Motor neuron (in vitro differentiated cells): Measurements from ENCODE around the gene THBS4. TPM values are rescaled to one million over a fixed set of nuclear protein-coding genes. Genes with fewer than 3 reads are reported as not detected.

Source experiments
- ATAC-seq, 8 experiments: fragments of 200-7000 bp; cut with Tn5 transposase; replicated peaks in 6 of 8; 2 replicates each; pipeline ENCODE4 v1.8.0; 2021; ENCODE audit warnings: mild to moderate bottlenecking in 8 of 8, moderate library complexity in 8 of 8
- H3K27ac ChIP-seq, 2 donors: fragments of 250-450 bp; sonication (Bioruptor Pico); 2 replicates each; pipeline ENCODE4 v1.9.0; 2021; ENCODE audit warnings: antibody characterized with exemption in 2 of 2, mild to moderate bottlenecking in 2 of 2, moderate library complexity in 1 of 2
- H3K4me1 ChIP-seq, 2 donors: fragments of 250-450 bp; sonication (Bioruptor Pico); replicated peaks in 1 of 2; 2 replicates each; pipeline ENCODE4 v1.6.1; 2021; ENCODE audit warnings: antibody characterized with exemption in 2 of 2, mild to moderate bottlenecking in 2 of 2, moderate library complexity in 1 of 2
- H3K4me3 ChIP-seq, 5 donors: fragments of 250-450 bp; sonication (Bioruptor Pico); 2 replicates each; pipeline ENCODE4 v1.9.0; 2021; ENCODE audit warnings: antibody characterized with exemption in 5 of 5, mild to moderate bottlenecking in 5 of 5, moderate library complexity in 4 of 5
- WGBS, 10 experiments: fragments of 450-650 bp; shearing (Covaris generic); methylation state at CpG; one replicate each; pipeline ENCODE4 v1.0.0; 2022; 5-methylcytosine and 5-hydroxymethylcytosine counted together
- in situ Hi-C, 9 experiments: fragments of 400-800 bp; cut with MboI; loops; one replicate each; pipeline ENCODE4 v1.15.0; 2021; ENCODE audit warnings: low sequenced_read_pairs in 9 of 9, low pct_unique_long_range_greater_than_20kb in 2 of 9; ENCODE audit not compliant: unreplicated experiment in 9 of 9
- total RNA-seq, 8 experiments: library from RNA; unstranded; fragments of 300-600 nt; gene quantifications; 2 replicates each; pipeline versions ENCODE4 v1.2.3 to v1.2.4, GENCODE V29; 2022

THBS4 gene
- total RNA-seq, 8 experiments from 2014 or later = 3.9 to 21.1 (median 10.3) TPM

- H3K27ac ChIP-seq = no peak overlapping the region
- no peak overlapping the region for H3K4me3 ChIP-seq
- in situ Hi-C loops = loop anchor here in 2 of 9 experiments (25.0 kb wide), 2 partner anchors 147 to 172 kb away; partner anchors contain the start of gene SERINC5 (in 1 of the 2)
- WGBS, 10 experiments = 6 to 100% (median 89%) methylated on average over 1 to 3 of the region's 3 CpGs; no CpG with 5 or more reads in 2 of the 10 experiments
- peak in 3 of 8 experiments; percentile 23 to 97 (median 90) for ATAC-seq
- peaks cover 8 to 19% of the 10 kb centered on the region in 2 donors for H3K4me1 ChIP-seq
These were observed 79.7 kb downstream of the THBS4 start for GRCh38 chr5:80114860-80115259.

- no peak for ATAC-seq
- in situ Hi-C loops = loop anchor here in 2 of 9 experiments (25.0 kb wide), 2 partner anchors 146 to 171 kb away; partner anchors contain the start of gene SERINC5 (in 1 of the 2)
These were observed 80.9 kb downstream of the THBS4 start for GRCh38 chr5:80116000-80116399.

DNA sequence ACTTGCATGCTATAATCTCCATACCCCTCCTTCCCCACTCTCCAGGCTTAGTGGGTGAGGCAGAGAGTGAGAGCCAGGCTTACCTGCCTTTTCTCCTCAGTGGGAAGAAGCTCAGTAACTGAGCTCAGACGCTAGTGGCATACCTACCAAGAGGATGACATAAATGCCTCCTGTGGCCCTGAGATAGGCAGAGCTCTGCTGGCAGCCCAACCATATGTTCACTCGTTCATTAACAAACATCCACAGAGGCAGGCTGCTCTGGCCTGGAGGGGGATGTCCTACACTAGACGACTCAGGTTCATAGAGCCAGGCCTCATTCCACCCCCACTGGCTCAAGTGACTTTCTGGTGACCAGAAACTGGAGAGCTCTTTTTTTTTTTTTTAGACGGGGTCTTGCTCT, 81.3 kb downstream of the THBS4 start:
- H3K4me3 ChIP-seq = no peak overlapping the region
- WGBS, 10 experiments = 50 to 100% (median 74%) methylated on average over 1 to 3 of the region's 4 CpGs; no CpG with 5 or more reads in 5 of the 10 experiments
- H3K27ac ChIP-seq = no peak overlapping the region
- ATAC-seq = no peak
- H3K4me1 ChIP-seq = peaks cover under 1 to 3% of the 10 kb centered on the region in 2 donors
- in situ Hi-C loops = loop anchor here in 2 of 9 experiments (25.0 kb wide), 2 partner anchors 146 to 171 kb away; partner anchors contain the start of gene SERINC5 (in 1 of the 2)

More at GRCh38 chr5:80116000-80116399, 80.9 kb downstream of the THBS4 start:
- Histone ChIP-seq H3K4me1 (peaks cover 4 to 8% of the 10 kb centered on the region in 2 donors), H3K4me3 (no peak overlapping the region), H3K27ac (peak overlapping the region in 1 of 2 donors; percentile 17)
- WGBS, 10 experiments = 8 to 83% (median 48%) methylated on average over 1 to 4 of the region's 4 CpGs; no CpG with 5 or more reads in 2 of the 10 experiments

GRCh38 chr5:80117446-80117845, 82.3 kb downstream of the THBS4 start:
- ATAC-seq = no peak

GRCh38 chr5:80119372-80119771, 84.2 kb downstream of the THBS4 start:
- Histone ChIP-seq H3K4me3 (no peak overlapping the region), H3K27ac (no peak overlapping the region), H3K4me1 (peaks cover 0 to 3% of the 10 kb centered on the region in 2 donors)
- 80 to 100% (median 100%) methylated on average over 1 to 2 of the region's 2 CpGs; no CpG with 5 or more reads in 4 of the 10 experiments for WGBS, 10 experiments
- in situ Hi-C loops = loop anchor here in 2 of 9 experiments (25.0 kb wide), 2 partner anchors 143 to 168 kb away; partner anchors contain the start of gene SERINC5 (in 1 of the 2)
- peak in 1 of 8 experiments; percentile 63 for ATAC-seq

More at GRCh38 chr5:80117446-80117845, 82.3 kb downstream of the THBS4 start:
- Histone ChIP-seq H3K4me3 (no peak overlapping the region), H3K4me1 (peaks cover 0 to 3% of the 10 kb centered on the region in 2 donors), H3K27ac (no peak overlapping the region)
- in situ Hi-C loops = loop anchor here in 2 of 9 experiments (25.0 kb wide), 2 partner anchors 145 to 170 kb away; partner anchors contain the start of gene SERINC5 (in 1 of the 2)

- no peak overlapping the region for H3K27ac ChIP-seq
- H3K4me1 ChIP-seq = peaks cover 0 to 3% of the 10 kb centered on the region in 2 donors
- no peak overlapping the region for H3K4me3 ChIP-seq
- WGBS, 10 experiments = 60 to 94% (median 81%) methylated on average over 1 to 2 of the region's 2 CpGs; no CpG with 5 or more reads in 4 of the 10 experiments
- no peak for ATAC-seq
- in situ Hi-C loops = loop anchor here in 2 of 9 experiments (25.0 kb wide), 2 partner anchors 140 to 165 kb away; partner anchors contain the start of gene SERINC5 (in 1 of the 2)
These were observed 87.4 kb downstream of the THBS4 start for GRCh38 chr5:80122579-80122978.

- no peak for ATAC-seq
- H3K4me3 ChIP-seq = no peak overlapping the region
- no peak overlapping the region for H3K27ac ChIP-seq
- 53 to 100% (median 84%) methylated on average over 1 to 9 of the region's 9 CpGs; no CpG with 5 or more reads in 2 of the 10 experiments for WGBS, 10 experiments
- peaks cover 3 to 12% of the 10 kb centered on the region in 2 donors for H3K4me1 ChIP-seq
- in situ Hi-C loops = loop anchor here in 2 of 9 experiments (25.0 kb wide), 2 partner anchors 138 to 163 kb away; partner anchors contain the start of gene SERINC5 (in 1 of the 2)
These were observed 89.2 kb downstream of the THBS4 start for GRCh38 chr5:80124121-80124918.

- Histone ChIP-seq H3K4me3 (no peak overlapping the region), H3K27ac (no peak overlapping the region), H3K4me1 (peaks cover 3 to 12% of the 10 kb centered on the region in 2 donors)
- 50 to 89% (median 85%) methylated on average over 2 to 9 of the region's 11 CpGs for WGBS, 10 experiments
- no peak for ATAC-seq
- in situ Hi-C loops = no loop called here
These were observed 90.1 kb downstream of the THBS4 start for GRCh38 chr5:80125022-80125961.

DNA sequence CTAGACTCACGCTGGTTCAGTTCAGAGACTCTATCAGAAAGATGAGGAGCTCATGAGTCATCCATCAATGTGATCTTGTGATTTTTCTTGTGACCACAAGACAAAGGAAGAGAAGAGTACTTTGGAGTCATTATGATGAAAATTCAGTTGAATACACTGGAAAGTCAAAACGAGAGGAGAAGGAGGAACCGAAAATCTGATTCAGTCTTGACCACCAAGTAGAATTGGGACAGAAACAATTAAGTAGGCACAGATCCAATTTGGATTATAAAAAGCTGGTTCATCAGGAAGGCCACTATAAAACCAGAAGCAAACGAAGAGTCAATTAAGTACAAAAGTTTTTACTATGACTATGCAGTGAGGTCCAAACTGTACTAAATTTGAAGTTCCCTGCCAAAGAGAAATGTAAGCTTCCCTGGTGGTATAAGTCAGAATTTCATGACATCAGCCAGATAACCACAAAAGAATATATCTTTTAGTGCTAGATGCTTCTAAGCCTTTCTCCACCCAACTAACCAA, 90.9 kb downstream of the THBS4 start:
- Histone ChIP-seq H3K4me1 (peaks cover 3 to 12% of the 10 kb centered on the region in 2 donors), H3K27ac (no peak overlapping the region), H3K4me3 (no peak overlapping the region)
- in situ Hi-C loops = no loop called here
- ATAC-seq = peak in 6 of 8 experiments; percentile 38 to 77 (median 68)
- WGBS, 10 experiments = 15 to 74% (median 42%) methylated on average over 1 to 4 of the region's 4 CpGs; no CpG with 5 or more reads in 1 of the 10 experiments

DNA sequence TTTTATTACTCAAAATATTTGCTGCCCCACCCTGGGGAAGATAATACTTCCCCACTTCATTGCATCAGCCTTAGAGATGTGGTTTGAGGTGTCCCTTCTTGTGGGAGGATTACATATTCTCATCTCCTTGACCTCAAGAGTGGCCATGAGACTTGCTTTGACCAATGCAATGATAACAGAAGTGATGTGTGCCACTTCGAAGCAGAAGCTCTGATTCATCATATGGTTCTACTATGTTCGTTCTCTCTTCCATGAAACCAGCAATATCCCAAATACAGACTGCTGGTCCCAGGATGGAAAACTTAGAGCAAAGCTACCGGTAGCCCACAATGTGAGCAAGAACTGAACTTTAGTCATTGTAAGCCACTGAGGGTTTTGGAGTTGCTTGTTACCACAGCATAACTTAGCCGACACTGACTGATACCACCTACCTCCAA, 92.0 kb downstream of the THBS4 start:
- H3K27ac ChIP-seq = no peak overlapping the region
- H3K4me1 ChIP-seq = peaks cover 3 to 12% of the 10 kb centered on the region in 2 donors
- ATAC-seq = no peak
- in situ Hi-C loops = no loop called here
- 43 to 100% (median 95%) methylated on average over 1 to 4 of the region's 4 CpGs for WGBS, 10 experiments
- H3K4me3 ChIP-seq = no peak overlapping the region

DNA sequence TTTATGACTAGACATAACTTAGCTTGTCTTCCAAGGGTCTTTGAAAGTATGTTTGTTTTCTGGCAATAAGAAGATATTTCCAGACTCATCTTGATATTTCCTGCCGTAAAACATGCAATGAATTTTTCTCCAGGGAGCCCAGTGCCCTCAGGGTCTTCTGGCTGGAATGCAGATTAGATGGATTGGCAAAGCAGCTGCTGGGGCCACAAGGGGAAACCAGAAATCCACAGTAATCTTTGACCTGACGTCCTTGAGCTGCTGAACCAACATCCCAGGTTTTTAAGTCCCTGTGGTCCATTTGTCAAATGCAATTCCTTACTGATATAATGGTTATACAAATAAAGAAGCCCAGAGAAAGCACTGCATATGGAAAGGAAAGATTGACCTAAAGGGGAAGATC, 93.0 kb downstream of the THBS4 start:
- 11 to 67% (median 31%) methylated on average over 1 to 2 of the region's 2 CpGs for WGBS, 10 experiments
- H3K4me3 ChIP-seq = no peak overlapping the region
- ATAC-seq = peak in 4 of 8 experiments; percentile 42 to 67 (median 46)
- H3K4me1 ChIP-seq = peaks cover 3 to 12% of the 10 kb centered on the region in 2 donors
- no peak overlapping the region for H3K27ac ChIP-seq
- in situ Hi-C loops = no loop called here

GRCh38 chr5:80129146-80129545, 94.0 kb downstream of the THBS4 start:
- no peak for ATAC-seq
- in situ Hi-C loops = no loop called here
- H3K4me1 ChIP-seq = peaks cover 3 to 12% of the 10 kb centered on the region in 2 donors
- no peak overlapping the region for H3K27ac ChIP-seq
- no peak overlapping the region for H3K4me3 ChIP-seq
- WGBS, 10 experiments = 83 to 100% (median 94%) methylated on average over 1 to 5 of the region's 5 CpGs; no CpG with 5 or more reads in 2 of the 10 experiments
